WTC11 (cell line): ENCODE measurements around the gene IRF4. TPM values are rescaled to one million over a fixed set of nuclear protein-coding genes. Genes with fewer than 3 reads are reported as not detected.

ENCODE experiments used
- ARID4B ChIP-seq: sonication (generic); formaldehyde crosslinking; IDR thresholded peaks from 2 replicates; pipeline ENCODE4 v1.8.0; 2023; ENCODE audit warnings: missing genetic modification reagents, mild to moderate bottlenecking, borderline replicate concordance
- ERG ChIP-seq: fragments of 250-450 bp; sonication (Bioruptor Pico); IDR thresholded peaks from 2 replicates; pipeline ENCODE4 v1.8.0; 2021; ENCODE audit warnings: mild to moderate bottlenecking
- ETV6 ChIP-seq: sonication (generic); formaldehyde crosslinking; IDR thresholded peaks from 2 replicates; pipeline ENCODE4 v1.8.1; 2022; ENCODE audit warnings: mild to moderate bottlenecking, missing genetic modification reagents
- FOXK1 ChIP-seq: sonication (generic); formaldehyde crosslinking; IDR thresholded peaks from 2 replicates; pipeline ENCODE4 v1.8.0; 2022; ENCODE audit warnings: mild to moderate bottlenecking, moderate library complexity, missing genetic modification reagents
- GRHL2 ChIP-seq: fragments of 250-450 bp; sonication (Bioruptor Pico); IDR thresholded peaks from 2 replicates; pipeline ENCODE4 v1.8.0; 2022; ENCODE audit warnings: mild to moderate bottlenecking, moderate library complexity; ENCODE audit not compliant: insufficient replicate concordance, severe bottlenecking
- OVOL2 ChIP-seq: fragments of 250-450 bp; sonication (Bioruptor Pico); IDR thresholded peaks from 2 replicates; pipeline ENCODE4 v1.9.0; 2021; ENCODE audit warnings: mild to moderate bottlenecking, borderline replicate concordance
- SMAD4 ChIP-seq: sonication (generic); formaldehyde crosslinking; IDR thresholded peaks from 2 replicates; pipeline ENCODE4 v1.8.0; 2022; ENCODE audit warnings: mild to moderate bottlenecking, missing genetic modification reagents
- SOX15 ChIP-seq: fragments of 250-450 bp; sonication (Bioruptor Pico); IDR thresholded peaks from 2 replicates; pipeline ENCODE4 v1.9.0; 2021; ENCODE audit warnings: mild to moderate bottlenecking
- ZNF219 ChIP-seq: sonication (generic); formaldehyde crosslinking; IDR thresholded peaks from 2 replicates; pipeline ENCODE4 v1.8.0; 2023; ENCODE audit warnings: missing genetic modification reagents, mild to moderate bottlenecking, borderline replicate concordance
- ZNF512 ChIP-seq: sonication (generic); formaldehyde crosslinking; IDR thresholded peaks from 2 replicates; pipeline ENCODE4 v1.8.1; 2022; ENCODE audit warnings: missing genetic modification reagents, borderline replicate concordance
- ZNF671 ChIP-seq: fragments of 250-450 bp; sonication (Bioruptor Pico); IDR thresholded peaks from 2 replicates; pipeline ENCODE4 v1.8.0; 2021; ENCODE audit warnings: mild to moderate bottlenecking
- total RNA-seq: library from RNA; stranded (reverse); gene quantifications from 3 replicates; pipeline ENCODE4 v1.2.3, GENCODE V29; 2021
- TF ChIP-seq, protein P1 (sequence below): sonication (generic); formaldehyde crosslinking; IDR thresholded peaks from 2 replicates; pipeline ENCODE4 v1.8.1; 2023; ENCODE audit warnings: mild to moderate bottlenecking, missing genetic modification reagents, borderline replicate concordance
- TF ChIP-seq, protein P2 (sequence below): sonication (generic); formaldehyde crosslinking; IDR thresholded peaks from 2 replicates; pipeline ENCODE4 v1.8.0; 2023; ENCODE audit warnings: mild to moderate bottlenecking, missing genetic modification reagents
- TF ChIP-seq, protein P3 (sequence below): fragments of 250-450 bp; sonication (Bioruptor Pico); conservative IDR thresholded peaks from 2 replicates; pipeline ENCODE4 v1.9.0; 2021; ENCODE audit warnings: mild to moderate bottlenecking
- TF ChIP-seq, protein P4 (sequence below): sonication (generic); formaldehyde crosslinking; IDR thresholded peaks from 2 replicates; pipeline ENCODE4 v1.8.0; 2022; ENCODE audit warnings: mild to moderate bottlenecking, missing genetic modification reagents
- TF ChIP-seq, protein P5 (sequence below): sonication (generic); formaldehyde crosslinking; IDR thresholded peaks from 2 replicates; pipeline ENCODE4 v1.8.0; 2022; ENCODE audit warnings: mild to moderate bottlenecking, missing genetic modification reagents

The IRF4 gene
- total RNA-seq, 1 experiment from 2014 or later = 1.6 TPM

DNA sequence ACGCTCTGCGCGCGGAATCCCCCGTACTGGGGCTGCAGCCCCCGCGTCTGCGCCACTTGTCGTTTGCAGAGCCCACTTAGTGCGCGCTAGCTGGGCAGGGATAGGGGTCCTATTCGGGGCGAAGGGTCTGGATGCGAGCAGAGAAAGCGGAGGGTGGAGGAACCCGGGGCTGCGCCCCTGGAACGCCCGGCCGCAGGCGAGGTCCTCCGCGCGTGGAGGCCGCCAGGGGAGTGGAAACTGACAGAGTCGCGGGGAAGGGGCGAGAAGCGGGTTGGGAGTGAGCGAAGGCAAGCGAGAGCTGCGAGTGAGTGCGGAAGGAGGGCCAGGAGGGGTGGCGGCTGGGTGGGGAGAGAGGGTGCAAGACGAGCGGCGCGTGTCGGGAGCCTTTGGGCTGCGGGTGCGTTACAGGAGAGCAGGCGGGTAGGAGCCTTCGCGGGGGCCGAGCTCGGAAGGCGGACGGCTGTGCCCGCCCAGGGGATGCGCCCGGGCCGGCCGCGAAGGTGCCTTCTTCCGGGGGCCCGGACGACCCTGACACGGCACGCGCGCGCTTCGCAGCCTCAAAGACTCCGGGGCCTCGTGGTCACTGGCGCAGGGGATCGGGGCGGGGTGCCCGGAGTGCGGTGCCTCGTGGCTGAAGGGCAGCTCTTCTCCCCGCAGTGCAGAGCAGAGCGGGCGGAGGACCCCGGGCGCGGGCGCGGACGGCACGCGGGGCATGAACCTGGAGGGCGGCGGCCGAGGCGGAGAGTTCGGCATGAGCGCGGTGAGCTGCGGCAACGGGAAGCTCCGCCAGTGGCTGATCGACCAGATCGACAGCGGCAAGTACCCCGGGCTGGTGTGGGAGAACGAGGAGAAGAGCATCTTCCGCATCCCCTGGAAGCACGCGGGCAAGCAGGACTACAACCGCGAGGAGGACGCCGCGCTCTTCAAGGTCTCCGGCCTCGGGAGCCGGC is 1.2 kb downstream of the IRF4 start (continued):
- TF ChIP-seq OVOL2 (CRISPR knock-in tag) = no peak
- no peak for TF ChIP-seq GRHL2 (CRISPR knock-in tag)
- TF ChIP-seq ZNF671 (CRISPR knock-in tag) = no peak
- TF ChIP-seq, protein P1, sequence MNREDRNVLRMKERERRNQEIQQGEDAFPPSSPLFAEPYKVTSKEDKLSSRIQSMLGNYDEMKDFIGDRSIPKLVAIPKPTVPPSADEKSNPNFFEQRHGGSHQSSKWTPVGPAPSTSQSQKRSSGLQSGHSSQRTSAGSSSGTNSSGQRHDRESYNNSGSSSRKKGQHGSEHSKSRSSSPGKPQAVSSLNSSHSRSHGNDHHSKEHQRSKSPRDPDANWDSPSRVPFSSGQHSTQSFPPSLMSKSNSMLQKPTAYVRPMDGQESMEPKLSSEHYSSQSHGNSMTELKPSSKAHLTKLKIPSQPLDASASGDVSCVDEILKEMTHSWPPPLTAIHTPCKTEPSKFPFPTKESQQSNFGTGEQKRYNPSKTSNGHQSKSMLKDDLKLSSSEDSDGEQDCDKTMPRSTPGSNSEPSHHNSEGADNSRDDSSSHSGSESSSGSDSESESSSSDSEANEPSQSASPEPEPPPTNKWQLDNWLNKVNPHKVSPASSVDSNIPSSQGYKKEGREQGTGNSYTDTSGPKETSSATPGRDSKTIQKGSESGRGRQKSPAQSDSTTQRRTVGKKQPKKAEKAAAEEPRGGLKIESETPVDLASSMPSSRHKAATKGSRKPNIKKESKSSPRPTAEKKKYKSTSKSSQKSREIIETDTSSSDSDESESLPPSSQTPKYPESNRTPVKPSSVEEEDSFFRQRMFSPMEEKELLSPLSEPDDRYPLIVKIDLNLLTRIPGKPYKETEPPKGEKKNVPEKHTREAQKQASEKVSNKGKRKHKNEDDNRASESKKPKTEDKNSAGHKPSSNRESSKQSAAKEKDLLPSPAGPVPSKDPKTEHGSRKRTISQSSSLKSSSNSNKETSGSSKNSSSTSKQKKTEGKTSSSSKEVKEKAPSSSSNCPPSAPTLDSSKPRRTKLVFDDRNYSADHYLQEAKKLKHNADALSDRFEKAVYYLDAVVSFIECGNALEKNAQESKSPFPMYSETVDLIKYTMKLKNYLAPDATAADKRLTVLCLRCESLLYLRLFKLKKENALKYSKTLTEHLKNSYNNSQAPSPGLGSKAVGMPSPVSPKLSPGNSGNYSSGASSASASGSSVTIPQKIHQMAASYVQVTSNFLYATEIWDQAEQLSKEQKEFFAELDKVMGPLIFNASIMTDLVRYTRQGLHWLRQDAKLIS (CRISPR knock-in tag) = no peak
- TF ChIP-seq, protein P2, sequence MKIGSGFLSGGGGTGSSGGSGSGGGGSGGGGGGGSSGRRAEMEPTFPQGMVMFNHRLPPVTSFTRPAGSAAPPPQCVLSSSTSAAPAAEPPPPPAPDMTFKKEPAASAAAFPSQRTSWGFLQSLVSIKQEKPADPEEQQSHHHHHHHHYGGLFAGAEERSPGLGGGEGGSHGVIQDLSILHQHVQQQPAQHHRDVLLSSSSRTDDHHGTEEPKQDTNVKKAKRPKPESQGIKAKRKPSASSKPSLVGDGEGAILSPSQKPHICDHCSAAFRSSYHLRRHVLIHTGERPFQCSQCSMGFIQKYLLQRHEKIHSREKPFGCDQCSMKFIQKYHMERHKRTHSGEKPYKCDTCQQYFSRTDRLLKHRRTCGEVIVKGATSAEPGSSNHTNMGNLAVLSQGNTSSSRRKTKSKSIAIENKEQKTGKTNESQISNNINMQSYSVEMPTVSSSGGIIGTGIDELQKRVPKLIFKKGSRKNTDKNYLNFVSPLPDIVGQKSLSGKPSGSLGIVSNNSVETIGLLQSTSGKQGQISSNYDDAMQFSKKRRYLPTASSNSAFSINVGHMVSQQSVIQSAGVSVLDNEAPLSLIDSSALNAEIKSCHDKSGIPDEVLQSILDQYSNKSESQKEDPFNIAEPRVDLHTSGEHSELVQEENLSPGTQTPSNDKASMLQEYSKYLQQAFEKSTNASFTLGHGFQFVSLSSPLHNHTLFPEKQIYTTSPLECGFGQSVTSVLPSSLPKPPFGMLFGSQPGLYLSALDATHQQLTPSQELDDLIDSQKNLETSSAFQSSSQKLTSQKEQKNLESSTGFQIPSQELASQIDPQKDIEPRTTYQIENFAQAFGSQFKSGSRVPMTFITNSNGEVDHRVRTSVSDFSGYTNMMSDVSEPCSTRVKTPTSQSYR (CRISPR knock-in tag) = peak; percentile 88
- TF ChIP-seq ARID4B (CRISPR knock-in tag) = peak; percentile 80; the same call in 1 of the 2 replicates
- TF ChIP-seq, protein P3, sequence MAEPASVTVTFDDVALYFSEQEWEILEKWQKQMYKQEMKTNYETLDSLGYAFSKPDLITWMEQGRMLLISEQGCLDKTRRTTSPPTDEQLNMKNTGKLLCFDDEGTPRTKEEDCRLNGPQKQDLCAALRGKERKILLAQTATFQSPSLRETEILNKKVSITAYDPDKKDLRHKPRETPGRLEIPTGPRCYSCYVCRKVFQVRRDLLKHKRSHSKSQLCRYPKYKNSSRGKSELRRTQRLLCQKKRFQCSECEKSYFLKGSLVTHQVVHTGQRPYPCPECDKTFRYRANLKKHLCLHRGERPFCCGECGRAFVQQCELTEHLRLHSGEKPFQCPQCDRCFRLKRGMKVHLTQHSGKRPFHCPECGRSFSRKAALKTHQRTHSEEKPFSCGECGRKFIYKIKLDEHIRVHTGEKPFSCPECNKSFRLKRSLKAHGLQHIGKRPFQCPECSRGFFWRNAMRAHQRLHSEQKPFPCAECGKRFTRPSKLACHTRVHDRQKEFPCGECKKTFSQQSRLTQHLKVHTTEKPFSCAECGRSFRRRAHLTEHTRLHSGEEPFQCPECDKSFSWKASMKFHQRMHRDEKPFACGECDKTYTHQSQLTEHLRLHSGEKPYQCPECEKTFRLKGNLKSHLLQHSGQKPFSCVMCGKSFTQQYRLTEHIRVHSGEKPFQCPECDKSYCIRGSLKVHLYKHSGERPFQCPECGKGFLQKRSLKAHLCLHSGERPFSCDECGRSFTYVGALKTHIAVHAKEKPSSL = no peak
- TF ChIP-seq ZNF512 (CRISPR knock-in tag) = no peak
- no peak for TF ChIP-seq SOX15 (CRISPR knock-in tag)
- no peak; the same call in 1 of the 2 replicates for TF ChIP-seq ETV6
- TF ChIP-seq SMAD4 = peak; percentile 73; the same call in 1 of the 2 replicates
- TF ChIP-seq, protein P4, sequence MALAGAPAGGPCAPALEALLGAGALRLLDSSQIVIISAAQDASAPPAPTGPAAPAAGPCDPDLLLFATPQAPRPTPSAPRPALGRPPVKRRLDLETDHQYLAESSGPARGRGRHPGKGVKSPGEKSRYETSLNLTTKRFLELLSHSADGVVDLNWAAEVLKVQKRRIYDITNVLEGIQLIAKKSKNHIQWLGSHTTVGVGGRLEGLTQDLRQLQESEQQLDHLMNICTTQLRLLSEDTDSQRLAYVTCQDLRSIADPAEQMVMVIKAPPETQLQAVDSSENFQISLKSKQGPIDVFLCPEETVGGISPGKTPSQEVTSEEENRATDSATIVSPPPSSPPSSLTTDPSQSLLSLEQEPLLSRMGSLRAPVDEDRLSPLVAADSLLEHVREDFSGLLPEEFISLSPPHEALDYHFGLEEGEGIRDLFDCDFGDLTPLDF = peak; percentile 89; the same call in 1 of the 2 replicates
- TF ChIP-seq ERG (CRISPR knock-in tag) = no peak
- TF ChIP-seq, protein P5, sequence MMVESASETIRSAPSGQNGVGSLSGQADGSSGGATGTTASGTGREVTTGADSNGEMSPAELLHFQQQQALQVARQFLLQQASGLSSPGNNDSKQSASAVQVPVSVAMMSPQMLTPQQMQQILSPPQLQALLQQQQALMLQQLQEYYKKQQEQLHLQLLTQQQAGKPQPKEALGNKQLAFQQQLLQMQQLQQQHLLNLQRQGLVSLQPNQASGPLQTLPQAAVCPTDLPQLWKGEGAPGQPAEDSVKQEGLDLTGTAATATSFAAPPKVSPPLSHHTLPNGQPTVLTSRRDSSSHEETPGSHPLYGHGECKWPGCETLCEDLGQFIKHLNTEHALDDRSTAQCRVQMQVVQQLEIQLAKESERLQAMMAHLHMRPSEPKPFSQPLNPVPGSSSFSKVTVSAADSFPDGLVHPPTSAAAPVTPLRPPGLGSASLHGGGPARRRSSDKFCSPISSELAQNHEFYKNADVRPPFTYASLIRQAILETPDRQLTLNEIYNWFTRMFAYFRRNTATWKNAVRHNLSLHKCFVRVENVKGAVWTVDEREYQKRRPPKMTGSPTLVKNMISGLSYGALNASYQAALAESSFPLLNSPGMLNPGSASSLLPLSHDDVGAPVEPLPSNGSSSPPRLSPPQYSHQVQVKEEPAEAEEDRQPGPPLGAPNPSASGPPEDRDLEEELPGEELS (CRISPR knock-in tag) = no peak
- TF ChIP-seq FOXK1 = no peak; the same call in 1 of the 2 replicates
- TF ChIP-seq ZNF219 (CRISPR knock-in tag) = peak; percentile 81; the same call in 1 of the 2 replicates
